Trophoblast cell (in vitro differentiated cells and primary cell): ENCODE data around the gene PTPN18.

Source experiments
- DNase-seq, 2 donors: peaks; one replicate each; pipeline ENCODE4 v3.0.0-alpha.2; 2016
- H2AFZ ChIP-seq: 2 replicates; pipeline ENCODE4 v1.6.1; 2013; ENCODE audit warnings: low read length, moderate library complexity, mild to moderate bottlenecking; ENCODE audit not compliant: insufficient read depth, poor library complexity
- H2AK5ac ChIP-seq: 2 replicates; pipeline ENCODE4 v1.6.1; 2013; ENCODE audit warnings: mild to moderate bottlenecking, low read length
- H2BK120ac ChIP-seq: 2 replicates; pipeline ENCODE4 v1.6.1; 2013; ENCODE audit warnings: low read length, mild to moderate bottlenecking, moderate library complexity; ENCODE audit not compliant: insufficient read depth, poor library complexity
- H2BK12ac ChIP-seq: 2 replicates; pipeline ENCODE4 v1.6.1; 2013; ENCODE audit warnings: mild to moderate bottlenecking, low read length, moderate library complexity
- H2BK5ac ChIP-seq: 2 replicates; pipeline ENCODE4 v1.6.1; 2013; ENCODE audit warnings: low read length, low read depth, moderate library complexity, mild to moderate bottlenecking; ENCODE audit not compliant: poor library complexity
- H3K14ac ChIP-seq: 2 replicates; pipeline ENCODE4 v1.6.1; 2013; ENCODE audit warnings: mild to moderate bottlenecking, low read length
- H3K18ac ChIP-seq: 2 replicates; pipeline ENCODE4 v1.6.1; 2013; ENCODE audit warnings: mild to moderate bottlenecking, low read length
- H3K23ac ChIP-seq: 2 replicates; pipeline ENCODE4 v1.6.1; 2013; ENCODE audit warnings: low read length
- H3K27ac ChIP-seq: 2 replicates; pipeline ENCODE4 v1.5.1; 2013; ENCODE audit warnings: low read depth, mild to moderate bottlenecking, inconsistent platforms, low read length, moderate library complexity
- H3K27me3 ChIP-seq: 2 replicates; pipeline ENCODE4 v1.6.1; 2013; ENCODE audit warnings: inconsistent platforms, mild to moderate bottlenecking, low read length, moderate library complexity; ENCODE audit not compliant: insufficient read depth
- H3K36me3 ChIP-seq, 2 experiments: 1 replicate in 1 of 2; 2 replicates in 1 of 2; pipeline ENCODE4 v1.6.1; 2013; ENCODE audit warnings: low read length in 2 of 2, mild to moderate bottlenecking in 2 of 2, moderate library complexity in 1 of 2; ENCODE audit not compliant: insufficient read depth in 2 of 2, control insufficient read depth in 1 of 2
- H3K4ac ChIP-seq: 2 replicates; pipeline ENCODE4 v1.6.1; 2013; ENCODE audit warnings: low read depth, mild to moderate bottlenecking, low read length, moderate library complexity
- H3K4me1 ChIP-seq, 2 experiments: 1 replicate in 1 of 2; 2 replicates in 1 of 2; pipeline ENCODE4 v1.6.1; 2013; ENCODE audit warnings: low read length in 2 of 2, mild to moderate bottlenecking in 2 of 2, moderate library complexity in 1 of 2; ENCODE audit not compliant: insufficient read depth in 2 of 2, control insufficient read depth in 1 of 2
- H3K4me2 ChIP-seq: 2 replicates; pipeline ENCODE4 v1.6.1; 2013; ENCODE audit warnings: inconsistent platforms, mild to moderate bottlenecking, low read length, moderate library complexity
- H3K4me3 ChIP-seq: 2 replicates; pipeline ENCODE4 v1.5.1; 2013; ENCODE audit warnings: mild to moderate bottlenecking, low read depth, low read length, inconsistent platforms
- H3K79me1 ChIP-seq: one replicate; pipeline ENCODE4 v1.6.1; 2013; ENCODE audit warnings: low read length
- H3K79me2 ChIP-seq: 2 replicates; pipeline ENCODE4 v1.6.1; 2013; ENCODE audit warnings: low read length, mild to moderate bottlenecking; ENCODE audit not compliant: control insufficient read depth, insufficient read depth, poor library complexity
- H3K9ac ChIP-seq: 2 replicates; pipeline ENCODE4 v1.6.1; 2013; ENCODE audit warnings: mild to moderate bottlenecking, low read length
- H3K9me3 ChIP-seq: 2 replicates; pipeline ENCODE4 v1.6.1; 2013; ENCODE audit warnings: low read depth, mild to moderate bottlenecking, control low read depth, inconsistent platforms, low read length; ENCODE audit not compliant: insufficient read depth
- H4K12ac ChIP-seq: 2 replicates; pipeline ENCODE4 v1.6.1; 2013; ENCODE audit warnings: low read depth, mild to moderate bottlenecking, low read length, moderate library complexity
- H4K8ac ChIP-seq: 2 replicates; pipeline ENCODE4 v1.6.1; 2013; ENCODE audit warnings: low read depth, mild to moderate bottlenecking, low read length, moderate library complexity
- H4K91ac ChIP-seq: one replicate; pipeline ENCODE4 v1.6.1; 2013; ENCODE audit warnings: low read depth, mild to moderate bottlenecking, low read length, moderate library complexity
- WGBS: extraction: QIAGEN DNeasy Blood & Tissue Kit; methylation state at CpG from one replicate; pipeline ENCODE4 v1.1.7; 2013; ENCODE audit warnings: missing lambda C conversion rate; ENCODE audit not compliant: insufficient read length, insufficient coverage; ENCODE audit errors: extremely low coverage; 5-methylcytosine and 5-hydroxymethylcytosine counted together

The PTPN18 gene

GRCh38 chr2:130366720-130367119 lies 10.9 kb downstream of the PTPN18 start:
- H3K14ac ChIP-seq = no peak overlapping the region
- H3K4me2 ChIP-seq = no peak overlapping the region
- no peak overlapping the region for H2AK5ac ChIP-seq
- H3K27me3 ChIP-seq = no peaks in the 10 kb centered on the region
- no peak overlapping the region for H4K8ac ChIP-seq
- no peaks in the 10 kb centered on the region for H3K79me1 ChIP-seq
- H3K4me3 ChIP-seq = no peak overlapping the region
- H3K18ac ChIP-seq = no peak overlapping the region
- no peak overlapping the region for H4K91ac ChIP-seq
- H2AFZ ChIP-seq = no peak overlapping the region
- peaks cover 2 to 6% of the 10 kb centered on the region in 2 experiments for H3K36me3 ChIP-seq
- H3K4ac ChIP-seq = no peak overlapping the region
- H2BK5ac ChIP-seq = no peak overlapping the region
- H2BK120ac ChIP-seq = no peak overlapping the region
- no peak overlapping the region for H4K12ac ChIP-seq
- H3K79me2 ChIP-seq = no peaks in the 10 kb centered on the region
- H3K9ac ChIP-seq = no peak overlapping the region
- H2BK12ac ChIP-seq = no peak overlapping the region
- no peak for DNase-seq
- H3K27ac ChIP-seq = no peak overlapping the region
- no peaks in the 10 kb centered on the region for H3K9me3 ChIP-seq
- H3K23ac ChIP-seq = no peak overlapping the region
- peaks cover under 1 to 4% of the 10 kb centered on the region in 2 experiments for H3K4me1 ChIP-seq
- no CpG with 5 or more reads among the region's 1 CpG for WGBS

- no CpG with 5 or more reads among the region's 5 CpGs for WGBS
- Histone ChIP-seq H4K8ac (no peak overlapping the region), H2AFZ (no peak overlapping the region), H2AK5ac (no peak overlapping the region), H3K27ac (no peak overlapping the region), H3K4me2 (no peak overlapping the region), H3K9me3 (no peaks in the 10 kb centered on the region), H3K4me1 (peaks cover 16% of the 10 kb centered on the region in 2 experiments), H3K14ac (no peak overlapping the region), H3K79me1 (peaks cover 11% of the 10 kb centered on the region), H3K36me3 (peaks cover 2 to 6% of the 10 kb centered on the region in 2 experiments), H3K18ac (no peak overlapping the region), H3K27me3 (no peaks in the 10 kb centered on the region), H3K23ac (no peak overlapping the region), H2BK120ac (no peak overlapping the region), H4K91ac (no peak overlapping the region), H4K12ac (no peak overlapping the region), H3K79me2 (peaks cover 8% of the 10 kb centered on the region), H3K4me3 (no peak overlapping the region), H2BK12ac (no peak overlapping the region), H3K4ac (no peak overlapping the region), H2BK5ac (no peak overlapping the region), H3K9ac (no peak overlapping the region)
- DNase-seq = no peak
These were observed 12.9 kb downstream of the PTPN18 start for GRCh38 chr2:130368786-130369185.

- H3K9me3 ChIP-seq = no peaks in the 10 kb centered on the region
- no peak overlapping the region for H2BK5ac ChIP-seq
These were observed 13.6 kb downstream of the PTPN18 start for GRCh38 chr2:130369311-130369964.

GRCh38 chr2:130369965-130370341 lies 14.1 kb downstream of the PTPN18 start:
- Histone ChIP-seq H3K23ac (no peak overlapping the region), H3K9ac (no peak overlapping the region), H2BK5ac (no peak overlapping the region), H3K36me3 (peaks cover 2 to 6% of the 10 kb centered on the region in 2 experiments), H4K8ac (no peak overlapping the region), H2AK5ac (no peak overlapping the region), H3K79me1 (peaks cover 11% of the 10 kb centered on the region), H4K12ac (no peak overlapping the region), H3K9me3 (no peaks in the 10 kb centered on the region), H3K4me1 (peaks cover 22 to 24% of the 10 kb centered on the region in 2 experiments), H3K27me3 (no peaks in the 10 kb centered on the region), H3K18ac (no peak overlapping the region), H3K4me2 (no peak overlapping the region), H3K27ac (no peak overlapping the region), H2BK12ac (no peak overlapping the region), H2AFZ (no peak overlapping the region), H3K4me3 (no peak overlapping the region), H4K91ac (no peak overlapping the region), H3K79me2 (peaks cover 8% of the 10 kb centered on the region), H2BK120ac (no peak overlapping the region), H3K14ac (no peak overlapping the region), H3K4ac (no peak overlapping the region)
- WGBS = no CpG with 5 or more reads among the region's 5 CpGs
- no peak for DNase-seq

More at GRCh38 chr2:130369311-130369964, 13.6 kb downstream of the PTPN18 start:
- H3K4me3 ChIP-seq = no peak overlapping the region
- H3K9ac ChIP-seq = no peak overlapping the region
- H4K8ac ChIP-seq = no peak overlapping the region
- no peak overlapping the region for H4K91ac ChIP-seq
- DNase-seq = no peak
- H3K79me1 ChIP-seq = peaks cover 11% of the 10 kb centered on the region
- no peak overlapping the region for H3K4me2 ChIP-seq
- H4K12ac ChIP-seq = no peak overlapping the region
- no peak overlapping the region for H3K14ac ChIP-seq
- no peak overlapping the region for H2BK120ac ChIP-seq
- H3K4me1 ChIP-seq = peaks cover 18 to 19% of the 10 kb centered on the region in 2 experiments
- peaks cover 2 to 6% of the 10 kb centered on the region in 2 experiments for H3K36me3 ChIP-seq
- H3K27ac ChIP-seq = no peak overlapping the region
- no peak overlapping the region for H2BK12ac ChIP-seq
- no peak overlapping the region for H2AFZ ChIP-seq
- H3K4ac ChIP-seq = no peak overlapping the region
- H3K18ac ChIP-seq = no peak overlapping the region
- no peaks in the 10 kb centered on the region for H3K27me3 ChIP-seq
- H3K79me2 ChIP-seq = peaks cover 8% of the 10 kb centered on the region
- no peak overlapping the region for H3K23ac ChIP-seq
- no peak overlapping the region for H2AK5ac ChIP-seq
